ENCODE measurements around the gene SHISA7. TPM values are rescaled to one million over a fixed set of nuclear protein-coding genes. Genes with fewer than 3 reads are reported as not detected.

SHISA7 gene
- total RNA-seq, 1 donor from 2014 or later: 0.21 TPM

DNA sequence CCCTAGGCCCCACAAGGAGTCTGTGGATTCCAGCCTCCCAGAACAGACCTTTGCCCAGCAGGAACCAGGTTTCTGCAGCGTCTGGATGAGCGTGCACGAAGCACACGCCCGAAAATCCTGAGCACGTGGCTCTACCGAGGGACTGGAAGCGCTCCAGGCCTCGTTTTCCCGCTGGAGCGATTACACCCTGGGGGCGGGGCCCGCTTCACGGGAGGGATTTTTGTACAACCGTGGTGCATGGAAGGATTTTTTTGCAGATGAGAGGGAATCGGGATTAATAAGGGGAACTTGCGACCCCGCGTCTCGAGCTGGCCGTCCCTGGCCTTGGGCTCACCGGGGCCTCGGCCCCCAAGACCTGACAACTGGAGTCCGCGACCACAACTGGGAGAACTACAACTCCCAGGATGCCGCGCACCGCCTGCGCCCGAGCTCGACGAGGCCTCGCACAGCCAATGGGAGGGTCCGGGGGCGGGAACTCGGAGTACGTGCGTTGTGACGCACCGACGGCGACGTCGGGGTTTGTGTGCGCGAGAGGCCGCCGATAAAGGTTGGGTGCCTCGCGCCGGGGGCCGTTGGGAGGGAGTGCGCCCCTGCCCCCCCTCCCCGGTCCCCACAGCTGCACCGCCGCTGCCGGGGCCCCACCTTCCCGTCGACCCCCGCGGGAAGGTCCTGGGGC lies 33.1 kb upstream of the SHISA7 start, which contains the start of gene ZNF628:
TSS of gene ZNF628 (plus strand) at position 518 of the 676 bp plus-strand sequence. CDS start 3,294 bp downstream, outside the sequence.
- Histone ChIP-seq H3F3A (ENCODE audit: low read depth) (peaks cover 53% of the 10 kb centered on the region), H3K4me1 (peaks cover 42% of the 10 kb centered on the region), H4K20me1 (ENCODE audit: low read depth) (no peaks in the 10 kb centered on the region), H3K4me3 (peak within 1 kb of the TSS; percentile 72), H3K4me2 (peak within 1 kb of the TSS; percentile 78), H2AFZ (replicated peaks) (peak within 1 kb of the TSS; percentile 94), H3K9ac (no peak within 1 kb of the TSS), H3K79me2 (ENCODE audit: low read depth) (peaks cover 19% of the 10 kb centered on the region), H3K36me3 (no peaks in the 10 kb centered on the region), H3K9me3 (ENCODE audit: low read depth) (no peaks in the 10 kb centered on the region), H3K27ac (peak within 1 kb of the TSS; percentile 81), H3K27me3 (no peaks in the 10 kb centered on the region)
- Mint-ChIP-seq H3K4me3 (peak within 1 kb of the TSS; percentile 95), H3K9me3 (no peaks in the 10 kb centered on the region), H3K27me3 (ENCODE audit: insufficient read depth, low read depth) (peaks cover 17% of the 10 kb centered on the region), H3K4me1 (peaks cover 49% of the 10 kb centered on the region), H3K36me3 (peaks cover 2% of the 10 kb centered on the region), H3K27ac (peak within 1 kb of the TSS; percentile 94)
- peak; percentile 100 for DNase-seq (ENCODE audit: low spot score)
- no peak for TF ChIP-seq EZH2 (IDR thresholded peaks at IDR 0.05)
- TF ChIP-seq CTCF (IDR thresholded peaks at IDR 0.05): no peak
- no peak for TF ChIP-seq EZH2phosphoT487 (IDR thresholded peaks at IDR 0.05)

DNA sequence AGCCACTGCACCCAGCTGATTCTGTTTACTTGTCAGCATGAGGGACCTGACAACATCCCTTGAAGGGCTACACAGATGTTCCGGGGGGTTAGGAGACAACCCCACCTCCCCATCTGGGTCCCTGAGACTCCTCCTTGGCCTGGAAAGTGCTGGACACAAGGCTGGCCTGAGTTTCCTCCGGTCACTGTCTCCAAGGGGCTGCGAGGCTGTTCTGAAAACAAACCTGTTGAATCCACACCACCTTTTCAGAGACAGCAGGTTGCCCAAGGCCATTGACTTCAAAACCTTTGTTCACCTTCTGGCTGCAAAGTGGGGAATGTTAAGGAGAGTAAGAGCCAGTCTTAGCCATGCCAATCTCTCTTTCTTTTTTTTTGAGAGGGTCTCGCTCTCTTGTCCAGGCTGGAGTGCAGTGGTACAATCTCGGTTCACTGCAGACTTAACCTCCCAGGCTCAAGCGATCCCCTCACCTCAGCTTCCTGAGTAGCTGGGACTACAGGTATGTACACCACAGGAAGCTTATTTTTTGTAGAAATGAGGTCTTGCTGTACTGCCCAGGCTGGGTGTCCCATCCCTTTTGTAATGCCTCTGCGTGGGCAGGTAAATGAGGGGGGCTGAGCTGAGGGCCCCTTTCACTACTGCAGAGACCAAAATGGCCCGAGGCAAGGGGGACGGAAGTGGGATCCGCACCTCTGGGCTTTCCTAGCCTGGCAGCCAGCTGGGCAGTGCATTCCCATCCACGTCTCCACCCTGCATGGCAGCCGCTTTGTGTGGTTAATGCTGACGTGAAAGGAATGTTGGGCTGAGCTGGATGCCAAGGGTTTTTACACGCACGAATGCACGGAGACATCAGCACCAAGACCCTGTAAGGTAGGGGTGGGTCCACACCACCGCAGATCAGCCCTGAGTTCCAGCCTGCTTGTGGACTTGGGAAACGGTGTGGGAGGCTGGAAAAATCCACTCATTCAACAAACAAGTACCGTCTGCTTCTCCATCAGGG lies 31.5 kb upstream of the SHISA7 start:
- Histone ChIP-seq H3K36me3 (no peaks in the 10 kb centered on the region), H3K9me3 (ENCODE audit: low read depth) (no peaks in the 10 kb centered on the region), H3K4me3 (no peak overlapping the region), H2AFZ (replicated peaks) (no peak overlapping the region), H3K9ac (no peak overlapping the region), H3K27me3 (no peaks in the 10 kb centered on the region), H3F3A (ENCODE audit: low read depth) (peaks cover 49% of the 10 kb centered on the region), H3K79me2 (ENCODE audit: low read depth) (peaks cover 19% of the 10 kb centered on the region), H4K20me1 (ENCODE audit: low read depth) (no peaks in the 10 kb centered on the region), H3K4me1 (peaks cover 35% of the 10 kb centered on the region), H3K4me2 (peak overlapping the region; percentile 1), H3K27ac (no peak overlapping the region)
- peaks cover 45% of the 10 kb centered on the region for H3K4me1 Mint-ChIP-seq
- peaks cover 15% of the 10 kb centered on the region for H3K27me3 Mint-ChIP-seq (ENCODE audit: insufficient read depth, low read depth)
- peak overlapping the region; percentile 21 for H3K27ac Mint-ChIP-seq
- peak overlapping the region; percentile 65 for H3K4me3 Mint-ChIP-seq
- H3K36me3 Mint-ChIP-seq: no peaks in the 10 kb centered on the region
- TF ChIP-seq EZH2 (IDR thresholded peaks at IDR 0.05): no peak
- TF ChIP-seq CTCF (IDR thresholded peaks at IDR 0.05): no peak
- TF ChIP-seq EZH2phosphoT487 (IDR thresholded peaks at IDR 0.05): no peak
- peak; percentile 61 for DNase-seq (ENCODE audit: low spot score)
- H3K9me3 Mint-ChIP-seq: no peaks in the 10 kb centered on the region

- no peak overlapping the region for H3K4me3 ChIP-seq
- peak overlapping the region; percentile 56 for H3K4me2 ChIP-seq
- no peaks in the 10 kb centered on the region for H4K20me1 ChIP-seq (ENCODE audit: low read depth)
- no peaks in the 10 kb centered on the region for H3K9me3 ChIP-seq (ENCODE audit: low read depth)
- no peaks in the 10 kb centered on the region for H3K36me3 ChIP-seq
- peak overlapping the region; percentile 85 for H3K27ac Mint-ChIP-seq
- H3K27me3 Mint-ChIP-seq (ENCODE audit: insufficient read depth, low read depth): peaks cover 15% of the 10 kb centered on the region
- H3K36me3 Mint-ChIP-seq: no peaks in the 10 kb centered on the region
- H3K9ac ChIP-seq: no peak overlapping the region
- peak overlapping the region; percentile 27 for H3K27ac ChIP-seq
- no peaks in the 10 kb centered on the region for H3K27me3 ChIP-seq
- peak overlapping the region; percentile 39 for H2AFZ ChIP-seq (replicated peaks)
- TF ChIP-seq CTCF (IDR thresholded peaks at IDR 0.05) (no peak), EZH2phosphoT487 (IDR thresholded peaks at IDR 0.05) (no peak), EZH2 (IDR thresholded peaks at IDR 0.05) (no peak)
- H3K4me3 Mint-ChIP-seq: no peak overlapping the region
- peaks cover 49% of the 10 kb centered on the region for H3F3A ChIP-seq (ENCODE audit: low read depth)
- peaks cover 35% of the 10 kb centered on the region for H3K4me1 ChIP-seq
- H3K9me3 Mint-ChIP-seq: no peaks in the 10 kb centered on the region
- peaks cover 14% of the 10 kb centered on the region for H3K79me2 ChIP-seq (ENCODE audit: low read depth)
- peak; percentile 49 for DNase-seq (ENCODE audit: low spot score)
- H3K4me1 Mint-ChIP-seq: peaks cover 35% of the 10 kb centered on the region
These were observed 30.3 kb upstream of the SHISA7 start for GRCh38 chr19:55473225-55474012.
